Suprapubic skin (tissue), 3 donors: Measurements from ENCODE around the gene CRTAP.

Source experiments
- CTCF ChIP-seq, 2 donors: fragments of 200-600 bp in 1 of 2; fragments of 450-650 bp in 1 of 2; sonication (generic) in 1 of 2; IDR thresholded peaks; one replicate each; pipeline ENCODE4 v1.5.1; 2016 to 2019; ENCODE audit warnings: antibody characterized with exemption in 2 of 2, mild to moderate bottlenecking in 1 of 2, moderate library complexity in 1 of 2
- POLR2A ChIP-seq, 2 donors: fragments of 450-650 bp; IDR thresholded peaks; one replicate each; pipeline ENCODE4 v1.6.1; 2017; ENCODE audit warnings: antibody characterized with exemption in 2 of 2, mild to moderate bottlenecking in 2 of 2, moderate library complexity in 2 of 2

- TF ChIP-seq CTCF (IDR thresholded peaks at IDR 0.05) (no peak), POLR2A (IDR thresholded peaks at IDR 0.05) (no peak)
These were observed 16.3 kb downstream of the CRTAP start for GRCh38 chr3:33130144-33130543.
